Measurements from ENCODE around the gene AVL9. TPM values are rescaled to one million over a fixed set of nuclear protein-coding genes. Genes with fewer than 3 reads are reported as not detected.
"Not testable (repeated sequence)": the region's sequence is repeated elsewhere in the genome, so short reads cannot be mapped to it uniquely, and the experiment has no call there.

The AVL9 gene
- total and polyA plus RNA-seq, 4 donors = 7.0 to 37.5 (median 23.2) TPM

GRCh38 chr7:32481176-32481575 is 14.1 kb upstream of the AVL9 start:
- Histone ChIP-seq H3K27me3 (ENCODE audit: control insufficient read depth in 1 of 2, insufficient read depth in 2 of 2, low read length in 1 of 2) (no peaks in the 10 kb centered on the region), H3K27ac (ENCODE audit: low read depth in 1 of 2, low read length in 2 of 2) (no peak overlapping the region), H3K4me3 (ENCODE audit: low read length in 2 of 2) (no peak overlapping the region), H3K4me1 (ENCODE audit: control insufficient read depth in 1 of 2, insufficient read depth in 2 of 2, low read length in 2 of 2) (no peaks in the 10 kb centered on the region), H3K9me3 (ENCODE audit: control insufficient read depth, low read length) (no peaks in the 10 kb centered on the region), H3K36me3 (ENCODE audit: control insufficient read depth in 1 of 2, insufficient read depth in 2 of 2, low read length in 1 of 2) (no peaks in the 10 kb centered on the region)
- 69 to 75% methylated on average over 1 of the region's 1 CpG for WGBS, 2 donors
- intact Hi-C loops (cut with DNase I) = no loop called here
- DNase-seq (no peak), ATAC-seq (ENCODE audit: low FRiP score) (no peak)

DNA sequence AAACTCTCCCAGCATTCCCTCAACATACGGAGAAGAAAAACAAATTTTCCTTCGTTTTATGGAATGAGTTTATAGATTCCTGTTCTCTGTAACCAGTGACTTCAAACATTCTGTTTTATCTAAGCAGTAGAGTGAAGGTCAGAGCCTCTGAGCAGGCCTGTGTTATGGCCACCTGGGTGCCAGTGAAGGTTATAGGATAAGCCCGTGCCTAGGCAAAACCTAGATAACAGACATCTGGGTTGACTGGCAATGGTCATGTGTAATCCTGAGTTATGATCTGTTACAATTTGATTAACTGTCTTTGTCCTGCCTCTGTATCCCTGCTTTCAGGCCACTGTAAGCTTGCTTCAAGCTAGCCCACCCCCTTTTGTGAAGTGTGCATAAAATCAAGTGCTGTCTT is 13.4 kb upstream of the AVL9 start:
- H3K36me3 ChIP-seq (ENCODE audit: control insufficient read depth in 1 of 2, insufficient read depth in 2 of 2, low read length in 1 of 2) = no peaks in the 10 kb centered on the region
- H3K27me3 ChIP-seq (ENCODE audit: control insufficient read depth in 1 of 2, insufficient read depth in 2 of 2, low read length in 1 of 2) = no peaks in the 10 kb centered on the region
- H3K27ac ChIP-seq (ENCODE audit: low read depth in 1 of 2, low read length in 2 of 2) = no peak overlapping the region
- no peaks in the 10 kb centered on the region for H3K4me1 ChIP-seq (ENCODE audit: control insufficient read depth in 1 of 2, insufficient read depth in 2 of 2, low read length in 2 of 2)
- no peaks in the 10 kb centered on the region for H3K9me3 ChIP-seq (ENCODE audit: control insufficient read depth, low read length)
- DNase-seq (no peak), ATAC-seq (ENCODE audit: low FRiP score) (no peak)
- H3K4me3 ChIP-seq (ENCODE audit: low read length in 2 of 2) = no peak overlapping the region
- 18% methylated on average over 3 of the region's 3 CpGs for WGBS, 2 donors
- intact Hi-C loops (cut with DNase I) = no loop called here

- WGBS, 2 donors = 0 to 1% methylated on average over 9 of the region's 9 CpGs
- DNase-seq (no peak), ATAC-seq (ENCODE audit: low FRiP score) (no peak)
- no peaks in the 10 kb centered on the region for H3K9me3 ChIP-seq (ENCODE audit: control insufficient read depth, low read length)
- H3K4me3 ChIP-seq (ENCODE audit: low read length in 2 of 2) = peak overlapping the region; percentile 69 to 72
- peaks cover 0 to 2% of the 10 kb centered on the region in 2 donors for H3K36me3 ChIP-seq (ENCODE audit: control insufficient read depth in 1 of 2, insufficient read depth in 2 of 2, low read length in 1 of 2)
- H3K27ac ChIP-seq (ENCODE audit: low read depth in 1 of 2, low read length in 2 of 2) = peak overlapping the region in 1 of 2 donors; percentile 69
- no peaks in the 10 kb centered on the region for H3K27me3 ChIP-seq (ENCODE audit: control insufficient read depth in 1 of 2, insufficient read depth in 2 of 2, low read length in 1 of 2)
- intact Hi-C loops (cut with DNase I) = loop anchor here (2.0 to 10.0 kb wide), 5 partner anchors 239 to 1575 kb away; partner anchors contain the start of genes AQP1 (in 1 of the 2), BBS9 (in 1 of the 2) and NT5C3A (in 1 of the 2)
- peaks cover 0 to 4% of the 10 kb centered on the region in 2 donors for H3K4me1 ChIP-seq (ENCODE audit: control insufficient read depth in 1 of 2, insufficient read depth in 2 of 2, low read length in 2 of 2)
Observed at GRCh38 chr7:32489788-32490126, 5.5 kb upstream of the AVL9 start.

DNA sequence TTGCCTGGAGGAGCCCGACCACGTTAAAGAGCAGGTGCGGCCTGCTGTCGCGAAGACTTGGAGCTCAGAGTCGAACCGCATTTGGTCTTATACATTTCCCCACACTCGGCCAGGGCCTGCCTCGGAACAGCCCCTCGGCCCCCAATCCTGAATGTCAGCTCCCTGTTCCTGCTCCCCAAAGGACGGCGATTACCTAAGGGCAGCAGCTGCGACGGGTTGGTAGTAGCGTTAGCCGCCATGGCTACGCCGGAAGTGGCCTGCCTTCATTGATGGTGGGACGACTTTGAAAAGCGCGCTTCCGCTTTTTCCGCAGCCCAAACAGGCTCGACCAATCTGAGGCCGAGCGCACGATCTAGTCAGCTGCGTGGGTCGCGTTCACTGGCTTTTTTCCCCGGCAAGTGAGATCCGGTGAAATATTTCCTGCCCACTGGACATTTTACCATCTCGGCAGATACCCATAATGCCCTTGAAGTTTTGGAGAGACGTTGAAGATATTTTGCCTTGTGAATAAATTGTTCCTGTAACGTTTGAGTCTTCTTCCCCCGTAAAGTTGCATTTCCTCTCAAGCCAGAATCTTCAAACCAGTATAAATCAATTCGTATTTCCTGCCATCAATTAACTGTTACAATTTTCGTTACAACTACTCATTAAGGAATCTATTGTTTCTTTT is 5.0 kb upstream of the AVL9 start, which contains the start of gene LSM5:
Gene LSM5, minus strand, starts transcription at position 254 of the 670 bp plus-strand sequence. Its CDS starts 15 bp downstream, at position 239.
- DNase-seq (peak; percentile 95 to 97), ATAC-seq (ENCODE audit: low FRiP score) (peak; percentile 96)
- intact Hi-C loops (cut with DNase I) = loop anchor here (2.0 to 10.0 kb wide), 5 partner anchors 239 to 1575 kb away; partner anchors contain the start of genes AQP1 (in 1 of the 2), BBS9 (in 1 of the 2) and NT5C3A (in 1 of the 2)
- Histone ChIP-seq H3K4me1 (ENCODE audit: control insufficient read depth in 1 of 2, insufficient read depth in 2 of 2, low read length in 2 of 2) (peaks cover 0 to 4% of the 10 kb centered on the region in 2 donors), H3K27me3 (ENCODE audit: control insufficient read depth in 1 of 2, insufficient read depth in 2 of 2, low read length in 1 of 2) (no peaks in the 10 kb centered on the region), H3K27ac (ENCODE audit: low read depth in 1 of 2, low read length in 2 of 2) (peak within 1 kb of the TSS; percentile 15 to 69), H3K9me3 (ENCODE audit: control insufficient read depth, low read length) (no peaks in the 10 kb centered on the region), H3K4me3 (ENCODE audit: low read length in 2 of 2) (peak within 1 kb of the TSS; percentile 69 to 72), H3K36me3 (ENCODE audit: control insufficient read depth in 1 of 2, insufficient read depth in 2 of 2, low read length in 1 of 2) (peaks cover 0 to 2% of the 10 kb centered on the region in 2 donors)
- WGBS, 2 donors = 0% methylated on average over 38 of the region's 38 CpGs

DNA sequence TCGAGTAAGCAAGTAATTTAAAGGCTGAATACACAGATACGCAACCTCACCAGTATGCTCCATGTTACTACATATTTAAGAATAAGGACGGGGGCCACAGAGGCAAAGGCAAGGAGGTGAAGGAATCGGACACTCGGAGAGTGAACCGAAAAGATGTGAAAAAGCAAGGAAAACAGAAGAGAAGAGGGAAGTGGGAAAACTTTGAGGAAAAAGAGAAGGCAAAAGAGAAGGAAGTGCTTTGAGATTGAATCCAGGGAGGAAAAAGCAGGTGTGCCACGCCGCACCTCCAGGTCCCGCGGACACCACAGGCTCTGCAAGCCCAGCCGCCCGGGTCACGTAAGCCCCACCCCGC is 367 bp upstream of the AVL9 start:
- Histone ChIP-seq H3K4me3 (ENCODE audit: low read length in 2 of 2) (peak overlapping the region; percentile 48 to 93), H3K27ac (ENCODE audit: low read depth in 1 of 2, low read length in 2 of 2) (peak overlapping the region in 1 of 2 donors; percentile 45), H3K36me3 (ENCODE audit: control insufficient read depth in 1 of 2, insufficient read depth in 2 of 2, low read length in 1 of 2) (no peaks in the 10 kb centered on the region), H3K9me3 (ENCODE audit: control insufficient read depth, low read length) (no peaks in the 10 kb centered on the region), H3K27me3 (ENCODE audit: control insufficient read depth in 1 of 2, insufficient read depth in 2 of 2, low read length in 1 of 2) (no peaks in the 10 kb centered on the region), H3K4me1 (ENCODE audit: control insufficient read depth in 1 of 2, insufficient read depth in 2 of 2, low read length in 2 of 2) (no peaks in the 10 kb centered on the region)
- ATAC-seq (ENCODE audit: low FRiP score) = no peak
- no peak for DNase-seq
- WGBS, 2 donors = 0 to 1% methylated on average over 10 to 14 of the region's 14 CpGs
- intact Hi-C loops (cut with DNase I) = loop anchor here (5.0 to 10.0 kb wide), 6 partner anchors 42 to 1580 kb away; partner anchors contain the start of genes AQP1 (in 1 of the 2), BBS9 (in 1 of the 2), FKBP9 (in 1 of the 2) and NT5C3A (in 1 of the 2)

DNA sequence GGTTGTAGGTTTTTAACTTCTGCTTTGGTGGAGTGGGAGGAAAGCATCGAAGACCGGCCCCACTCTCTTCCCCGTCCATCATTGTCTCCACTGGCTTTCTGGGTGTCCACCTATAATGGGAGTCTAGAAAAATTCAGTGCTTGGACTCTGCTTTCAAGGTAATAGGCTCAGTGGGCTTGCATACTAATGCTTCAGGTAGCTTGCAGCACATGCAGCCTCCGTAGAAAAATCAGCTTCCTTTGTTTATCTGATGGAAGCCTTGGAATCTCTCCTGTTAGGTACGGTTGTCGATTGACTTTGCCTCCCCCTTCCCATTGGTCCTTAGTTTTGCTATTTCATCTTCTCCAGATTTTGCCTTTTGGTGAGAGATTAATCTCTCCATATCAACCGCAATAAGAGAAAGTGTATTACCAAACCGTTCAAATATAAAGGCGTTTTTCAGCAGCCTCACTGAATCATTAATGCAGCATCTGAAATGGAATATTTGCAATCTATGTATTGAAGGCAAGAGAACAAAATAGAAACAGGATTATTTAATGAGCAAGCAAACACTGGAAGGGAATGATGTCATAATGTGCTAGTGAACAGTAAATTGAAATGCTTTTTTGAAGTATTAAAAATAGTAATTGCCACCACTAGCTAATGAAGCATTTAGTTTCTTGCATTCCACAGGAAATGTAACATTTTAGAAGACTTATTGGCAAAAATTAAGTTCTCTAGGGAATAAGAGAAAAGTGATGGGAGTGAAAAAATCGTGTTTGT is 944 bp downstream of the AVL9 start:
- peaks cover 3% of the 10 kb centered on the region in 2 donors for H3K4me1 ChIP-seq (ENCODE audit: control insufficient read depth in 1 of 2, insufficient read depth in 2 of 2, low read length in 2 of 2)
- H3K27ac ChIP-seq (ENCODE audit: low read depth in 1 of 2, low read length in 2 of 2) = peak overlapping the region in 1 of 2 donors; percentile 77
- intact Hi-C loops (cut with DNase I) = loop anchor here (5.0 to 10.0 kb wide), 6 partner anchors 41 to 1581 kb away; partner anchors contain the start of genes AQP1 (in 1 of the 2), BBS9 (in 1 of the 2), FKBP9 (in 1 of the 2) and NT5C3A (in 1 of the 2)
- no peak for DNase-seq
- H3K36me3 ChIP-seq (ENCODE audit: control insufficient read depth in 1 of 2, insufficient read depth in 2 of 2, low read length in 1 of 2) = no peaks in the 10 kb centered on the region
- WGBS, 2 donors = 5 to 7% methylated on average over 10 of the region's 10 CpGs
- ATAC-seq (ENCODE audit: low FRiP score) = no peak
- H3K9me3 ChIP-seq (ENCODE audit: control insufficient read depth, low read length) = no peaks in the 10 kb centered on the region
- no peaks in the 10 kb centered on the region for H3K27me3 ChIP-seq (ENCODE audit: control insufficient read depth in 1 of 2, insufficient read depth in 2 of 2, low read length in 1 of 2)
- peak overlapping the region; percentile 62 to 79 for H3K4me3 ChIP-seq (ENCODE audit: low read length in 2 of 2)

- H3K9me3 ChIP-seq (ENCODE audit: control insufficient read depth, low read length); H3K27ac ChIP-seq (ENCODE audit: low read depth in 1 of 2, low read length in 2 of 2); H3K27me3 ChIP-seq (ENCODE audit: control insufficient read depth in 1 of 2, insufficient read depth in 2 of 2, low read length in 1 of 2); ATAC-seq (ENCODE audit: low FRiP score); H3K4me3 ChIP-seq (ENCODE audit: low read length in 2 of 2); H3K4me1 ChIP-seq (ENCODE audit: control insufficient read depth in 1 of 2, insufficient read depth in 2 of 2, low read length in 2 of 2); DNase-seq; H3K36me3 ChIP-seq (ENCODE audit: control insufficient read depth in 1 of 2, insufficient read depth in 2 of 2, low read length in 1 of 2): not testable (repeated sequence)
- intact Hi-C loops (cut with DNase I) = loop anchor here (5.0 to 10.0 kb wide), 6 partner anchors 38 to 1585 kb away; partner anchors contain the start of genes AQP1 (in 1 of the 2), BBS9 (in 1 of the 2), FKBP9 (in 1 of the 2) and NT5C3A (in 1 of the 2)
- WGBS, 2 donors = 85 to 87% methylated on average over 2 of the region's 2 CpGs
Observed at GRCh38 chr7:32499755-32500154, 4.5 kb downstream of the AVL9 start.

GRCh38 chr7:32500216-32500615 is 4.9 kb downstream of the AVL9 start:
- DNase-seq; H3K27ac ChIP-seq (ENCODE audit: low read depth in 1 of 2, low read length in 2 of 2); intact Hi-C loops (cut with DNase I); H3K4me1 ChIP-seq (ENCODE audit: control insufficient read depth in 1 of 2, insufficient read depth in 2 of 2, low read length in 2 of 2); ATAC-seq (ENCODE audit: low FRiP score); H3K4me3 ChIP-seq (ENCODE audit: low read length in 2 of 2); H3K36me3 ChIP-seq (ENCODE audit: control insufficient read depth in 1 of 2, insufficient read depth in 2 of 2, low read length in 1 of 2); H3K27me3 ChIP-seq (ENCODE audit: control insufficient read depth in 1 of 2, insufficient read depth in 2 of 2, low read length in 1 of 2); H3K9me3 ChIP-seq (ENCODE audit: control insufficient read depth, low read length): not testable (repeated sequence)
- 95 to 98% methylated on average over 1 of the region's 1 CpG for WGBS, 2 donors

All from aorta (tissue), 5 donors.